ENCODE results near the gene ADD3.

The ADD3 gene

DNA sequence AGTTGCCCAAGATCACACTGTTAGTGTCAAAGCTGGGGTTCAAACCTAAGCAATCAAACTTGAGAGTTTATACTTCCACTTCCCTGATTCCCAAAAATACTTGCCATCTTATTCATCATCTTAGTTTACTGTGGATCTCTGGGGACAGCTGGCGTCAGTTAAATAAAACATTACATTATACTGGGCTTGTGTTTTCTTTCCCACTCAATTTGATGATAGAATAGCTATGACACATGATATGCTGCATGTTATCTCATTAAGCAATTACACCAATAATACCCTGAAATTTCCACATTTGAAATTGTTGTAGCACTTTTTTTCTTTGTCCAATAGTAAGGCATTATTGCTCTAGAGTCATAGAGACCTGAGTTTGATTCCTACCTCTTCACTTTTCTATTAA, 136.7 kb downstream of the ADD3 start:
- H3K9ac ChIP-seq (ENCODE audit: low read length): no peak overlapping the region

DNA sequence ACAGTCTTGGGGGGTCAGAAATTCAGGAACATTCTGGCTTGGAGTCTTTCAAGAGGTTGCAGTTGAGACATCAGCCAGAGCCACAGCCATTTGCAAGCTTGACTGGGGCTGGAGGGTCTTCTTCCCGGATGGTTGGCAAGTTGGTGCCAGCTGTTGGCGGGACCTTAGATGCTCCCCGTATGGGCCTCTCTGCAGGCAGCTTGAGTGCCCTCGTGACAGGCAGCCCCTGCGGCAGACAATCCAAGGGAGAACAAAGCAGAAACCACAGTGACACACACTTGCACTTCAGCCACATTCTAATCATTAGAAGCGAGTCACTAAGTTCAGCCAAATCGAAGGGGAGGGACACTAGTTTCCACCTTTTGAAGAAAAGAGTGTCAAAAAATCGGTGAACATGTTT, 140.2 kb downstream of the ADD3 start:
- Histone ChIP-seq H3K4me3 (ENCODE audit: low read length) (no peak overlapping the region), H3K36me3 (ENCODE audit: control insufficient read depth, insufficient read depth, low read length, severe bottlenecking) (no peaks in the 10 kb centered on the region), H3K9me3 (ENCODE audit: control insufficient read depth, low read length) (no peaks in the 10 kb centered on the region), H3K9ac (ENCODE audit: low read length) (no peak overlapping the region), H3K4me1 (ENCODE audit: control insufficient read depth, insufficient read depth, low read length) (no peaks in the 10 kb centered on the region), H3K27me3 (replicated peaks; ENCODE audit: control insufficient read depth, insufficient read depth, low read length) (peaks cover 17% of the 10 kb centered on the region)
- DNase-seq (ENCODE audit: low read depth): no peak

More for the DNA sequence above, 136.7 kb downstream of the ADD3 start:
- H3K27me3 ChIP-seq (replicated peaks; ENCODE audit: control insufficient read depth, insufficient read depth, low read length): no peaks in the 10 kb centered on the region
- no peaks in the 10 kb centered on the region for H3K9me3 ChIP-seq (ENCODE audit: control insufficient read depth, low read length)
- H3K4me1 ChIP-seq (ENCODE audit: control insufficient read depth, insufficient read depth, low read length): peaks cover 14% of the 10 kb centered on the region
- no peak for DNase-seq (ENCODE audit: low read depth)
- H3K4me3 ChIP-seq (ENCODE audit: low read length): no peak overlapping the region
- no peaks in the 10 kb centered on the region for H3K36me3 ChIP-seq (ENCODE audit: control insufficient read depth, insufficient read depth, low read length, severe bottlenecking)

DNA sequence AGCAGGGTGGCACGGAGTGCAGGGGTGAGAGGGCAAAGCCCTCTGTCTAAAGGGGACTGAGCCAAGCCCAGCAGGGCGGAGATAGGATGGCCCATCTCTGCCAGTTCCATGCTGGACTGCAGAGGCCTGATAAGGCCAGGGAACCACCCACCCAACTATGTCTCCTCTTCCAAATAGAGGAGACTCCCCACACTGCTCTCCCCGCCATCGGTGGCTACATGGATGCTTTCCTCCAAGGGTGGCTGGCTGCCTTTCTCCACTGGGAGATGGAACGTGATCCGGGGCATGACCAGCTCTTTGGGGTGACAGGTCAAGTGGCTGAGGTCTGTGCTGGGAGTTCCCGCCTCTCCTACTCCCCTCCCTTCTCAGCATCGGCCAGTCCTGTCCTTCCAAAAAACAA, 141.5 kb downstream of the ADD3 start:
- Histone ChIP-seq H3K36me3 (ENCODE audit: control insufficient read depth, insufficient read depth, low read length, severe bottlenecking) (no peaks in the 10 kb centered on the region), H3K4me1 (ENCODE audit: control insufficient read depth, insufficient read depth, low read length) (no peaks in the 10 kb centered on the region), H3K4me3 (ENCODE audit: low read length) (no peak overlapping the region), H3K9ac (ENCODE audit: low read length) (no peak overlapping the region), H3K9me3 (ENCODE audit: control insufficient read depth, low read length) (no peaks in the 10 kb centered on the region), H3K27me3 (replicated peaks; ENCODE audit: control insufficient read depth, insufficient read depth, low read length) (peaks cover 27% of the 10 kb centered on the region)
- no peak for DNase-seq (ENCODE audit: low read depth)

DNA sequence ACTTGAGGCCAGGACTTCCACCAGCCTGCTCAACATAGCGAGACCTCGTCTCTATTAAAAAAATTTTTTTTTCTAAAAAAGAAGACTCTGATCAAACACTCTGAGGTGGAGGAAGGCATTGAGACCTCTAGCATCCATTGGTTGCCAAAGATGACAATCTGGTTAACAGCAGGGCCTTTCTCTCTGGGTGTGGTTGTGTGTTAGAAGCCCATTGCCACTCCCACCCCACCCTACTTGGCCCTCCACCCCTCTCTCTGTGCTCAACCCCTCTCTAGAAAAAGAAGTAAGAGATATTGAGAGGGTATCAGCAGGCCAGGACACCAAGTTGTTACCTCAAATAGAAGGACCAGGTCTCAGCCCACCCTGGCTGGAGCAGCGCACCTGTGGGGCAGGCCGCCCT, 142.3 kb downstream of the ADD3 start:
- no peak for DNase-seq (ENCODE audit: low read depth)
- Histone ChIP-seq H3K9ac (ENCODE audit: low read length) (no peak overlapping the region), H3K9me3 (ENCODE audit: control insufficient read depth, low read length) (no peaks in the 10 kb centered on the region), H3K27me3 (replicated peaks; ENCODE audit: control insufficient read depth, insufficient read depth, low read length) (peaks cover 27% of the 10 kb centered on the region), H3K36me3 (ENCODE audit: control insufficient read depth, insufficient read depth, low read length, severe bottlenecking) (no peaks in the 10 kb centered on the region), H3K4me1 (ENCODE audit: control insufficient read depth, insufficient read depth, low read length) (no peaks in the 10 kb centered on the region), H3K4me3 (ENCODE audit: low read length) (no peak overlapping the region)

DNA sequence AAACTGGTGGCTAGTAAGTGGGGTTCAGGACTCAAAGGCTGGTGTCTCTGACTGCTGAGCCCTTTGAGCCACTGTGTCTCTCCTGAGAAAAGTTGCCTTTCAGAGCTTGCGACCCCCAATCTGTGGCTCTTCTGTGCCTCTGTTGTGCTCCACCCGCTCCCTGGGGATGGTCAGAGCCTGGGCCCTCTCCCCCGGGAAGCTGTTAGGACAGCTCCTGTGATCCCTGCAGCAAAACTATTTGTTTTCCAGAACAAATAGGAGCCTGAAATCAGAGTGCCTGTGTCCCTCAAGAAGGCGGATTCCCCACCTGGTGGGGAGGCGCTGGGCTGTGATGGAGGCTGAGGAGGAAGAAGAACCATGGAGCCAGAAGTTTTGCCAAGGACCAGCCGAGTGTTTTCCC, 143.2 kb downstream of the ADD3 start:
- no peak for DNase-seq (ENCODE audit: low read depth)
- H3K36me3 ChIP-seq (ENCODE audit: control insufficient read depth, insufficient read depth, low read length, severe bottlenecking): no peaks in the 10 kb centered on the region
- H3K4me3 ChIP-seq (ENCODE audit: low read length): no peak overlapping the region
- H3K27me3 ChIP-seq (replicated peaks; ENCODE audit: control insufficient read depth, insufficient read depth, low read length): peaks cover 27% of the 10 kb centered on the region
- H3K9ac ChIP-seq (ENCODE audit: low read length): no peak overlapping the region
- no peaks in the 10 kb centered on the region for H3K9me3 ChIP-seq (ENCODE audit: control insufficient read depth, low read length)
- no peaks in the 10 kb centered on the region for H3K4me1 ChIP-seq (ENCODE audit: control insufficient read depth, insufficient read depth, low read length)

DNA sequence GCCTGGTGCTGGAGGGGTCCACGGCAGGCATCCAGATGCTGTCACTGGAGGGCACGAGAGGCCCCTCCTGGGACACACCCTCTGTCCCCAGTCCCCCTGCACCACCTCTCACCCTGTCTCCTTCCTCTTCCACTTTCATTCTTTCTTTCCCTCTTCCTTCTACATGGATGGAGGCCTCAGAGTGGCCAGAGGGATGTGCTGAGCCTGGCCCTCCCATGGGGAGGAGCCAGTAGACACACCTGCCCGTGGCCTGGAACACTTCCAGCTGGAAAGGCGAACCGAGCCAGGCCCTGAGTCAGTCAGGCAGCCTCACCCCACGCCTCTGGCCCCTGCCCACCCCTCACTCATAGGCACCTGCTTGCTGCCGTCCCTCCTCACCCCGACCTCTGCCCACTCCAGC, 143.7 kb downstream of the ADD3 start:
- H3K4me1 ChIP-seq (ENCODE audit: control insufficient read depth, insufficient read depth, low read length): no peaks in the 10 kb centered on the region
- no peak for DNase-seq (ENCODE audit: low read depth)

DNA sequence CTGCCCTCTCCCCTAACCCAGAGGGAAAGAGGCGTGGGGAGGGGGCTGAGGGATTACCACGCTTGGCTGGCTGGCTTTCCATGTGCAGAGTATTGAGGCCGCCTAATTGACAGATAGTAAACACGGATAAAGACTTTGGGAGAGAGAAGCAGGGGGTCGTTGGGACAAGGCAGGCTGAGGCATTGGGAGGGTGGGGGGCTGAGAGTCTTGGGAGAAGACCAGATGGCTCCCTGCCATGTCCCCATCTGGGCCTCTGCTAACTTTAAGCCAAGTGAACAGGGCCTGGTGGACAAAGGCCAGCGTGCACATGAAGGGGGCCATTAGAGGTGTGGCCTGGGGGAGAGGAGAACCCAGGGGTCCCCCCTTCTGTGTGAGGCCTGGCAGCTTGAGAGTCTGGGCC, 144.2 kb downstream of the ADD3 start:
- no peaks in the 10 kb centered on the region for H3K36me3 ChIP-seq (ENCODE audit: control insufficient read depth, insufficient read depth, low read length, severe bottlenecking)
- H3K27me3 ChIP-seq (replicated peaks; ENCODE audit: control insufficient read depth, insufficient read depth, low read length): peaks cover 27% of the 10 kb centered on the region
- no peak overlapping the region for H3K4me3 ChIP-seq (ENCODE audit: low read length)
- H3K9ac ChIP-seq (ENCODE audit: low read length): no peak overlapping the region
- DNase-seq (ENCODE audit: low read depth): no peak
- H3K9me3 ChIP-seq (ENCODE audit: control insufficient read depth, low read length): no peaks in the 10 kb centered on the region
- H3K4me1 ChIP-seq (ENCODE audit: control insufficient read depth, insufficient read depth, low read length): no peaks in the 10 kb centered on the region

More for the DNA sequence above, 143.7 kb downstream of the ADD3 start:
- H3K27me3 ChIP-seq (replicated peaks; ENCODE audit: control insufficient read depth, insufficient read depth, low read length): peaks cover 27% of the 10 kb centered on the region
- no peak overlapping the region for H3K9ac ChIP-seq (ENCODE audit: low read length)
- H3K36me3 ChIP-seq (ENCODE audit: control insufficient read depth, insufficient read depth, low read length, severe bottlenecking): no peaks in the 10 kb centered on the region
- H3K9me3 ChIP-seq (ENCODE audit: control insufficient read depth, low read length): no peaks in the 10 kb centered on the region
- no peak overlapping the region for H3K4me3 ChIP-seq (ENCODE audit: low read length)

DNA sequence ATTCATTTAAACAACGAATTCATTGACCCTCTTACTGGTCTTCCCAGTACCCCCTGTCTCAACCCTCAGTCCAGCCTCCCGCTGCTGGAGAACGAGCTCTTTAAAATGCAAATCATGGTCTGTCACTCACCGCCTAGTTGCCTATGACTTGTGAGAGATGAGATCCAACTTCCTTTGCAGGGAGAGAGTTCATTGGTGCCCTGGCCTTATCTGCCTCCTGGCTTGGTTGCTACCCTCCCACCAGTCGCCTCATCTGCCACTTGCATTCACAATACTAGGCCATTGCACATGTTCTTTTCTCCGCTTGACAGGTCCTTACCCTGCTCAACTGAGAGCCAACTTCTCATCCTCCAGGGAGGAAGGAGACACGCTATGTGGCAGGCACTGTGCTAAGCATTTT, 145.6 kb downstream of the ADD3 start:
- Histone ChIP-seq H3K36me3 (ENCODE audit: control insufficient read depth, insufficient read depth, low read length, severe bottlenecking) (no peaks in the 10 kb centered on the region), H3K4me3 (ENCODE audit: low read length) (no peak overlapping the region), H3K9me3 (ENCODE audit: control insufficient read depth, low read length) (no peaks in the 10 kb centered on the region), H3K27me3 (replicated peaks; ENCODE audit: control insufficient read depth, insufficient read depth, low read length) (peaks cover 41% of the 10 kb centered on the region), H3K4me1 (ENCODE audit: control insufficient read depth, insufficient read depth, low read length) (no peaks in the 10 kb centered on the region), H3K9ac (ENCODE audit: low read length) (no peak overlapping the region)
- no peak for DNase-seq (ENCODE audit: low read depth)

DNA sequence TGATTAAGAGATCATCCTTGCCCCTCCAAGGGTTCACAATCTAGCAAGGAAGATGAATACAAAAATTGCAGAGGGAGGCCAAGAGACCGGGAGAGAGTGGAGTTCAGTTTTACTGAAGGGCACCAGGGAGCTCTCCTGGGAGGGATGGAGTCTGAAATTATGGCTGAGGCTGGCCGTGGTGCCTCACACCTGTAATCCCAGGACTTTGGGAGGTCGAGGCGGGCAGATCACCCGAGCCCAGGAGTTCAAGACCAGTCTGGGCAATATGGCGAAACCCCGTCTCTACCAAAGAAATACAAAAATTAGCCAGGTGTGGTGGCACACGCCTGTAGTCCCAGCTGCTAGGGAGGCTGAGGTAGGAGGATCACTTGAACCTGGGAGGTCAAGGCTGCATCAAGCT, 148.3 kb downstream of the ADD3 start:
- Histone ChIP-seq H3K9me3 (ENCODE audit: control insufficient read depth, low read length) (peaks cover 3% of the 10 kb centered on the region), H3K4me1 (ENCODE audit: control insufficient read depth, insufficient read depth, low read length) (no peaks in the 10 kb centered on the region), H3K36me3 (ENCODE audit: control insufficient read depth, insufficient read depth, low read length, severe bottlenecking) (no peaks in the 10 kb centered on the region), H3K4me3 (ENCODE audit: low read length) (no peak overlapping the region), H3K27me3 (replicated peaks; ENCODE audit: control insufficient read depth, insufficient read depth, low read length) (peaks cover 42% of the 10 kb centered on the region), H3K9ac (ENCODE audit: low read length) (no peak overlapping the region)
- no peak for DNase-seq (ENCODE audit: low read depth)

DNA sequence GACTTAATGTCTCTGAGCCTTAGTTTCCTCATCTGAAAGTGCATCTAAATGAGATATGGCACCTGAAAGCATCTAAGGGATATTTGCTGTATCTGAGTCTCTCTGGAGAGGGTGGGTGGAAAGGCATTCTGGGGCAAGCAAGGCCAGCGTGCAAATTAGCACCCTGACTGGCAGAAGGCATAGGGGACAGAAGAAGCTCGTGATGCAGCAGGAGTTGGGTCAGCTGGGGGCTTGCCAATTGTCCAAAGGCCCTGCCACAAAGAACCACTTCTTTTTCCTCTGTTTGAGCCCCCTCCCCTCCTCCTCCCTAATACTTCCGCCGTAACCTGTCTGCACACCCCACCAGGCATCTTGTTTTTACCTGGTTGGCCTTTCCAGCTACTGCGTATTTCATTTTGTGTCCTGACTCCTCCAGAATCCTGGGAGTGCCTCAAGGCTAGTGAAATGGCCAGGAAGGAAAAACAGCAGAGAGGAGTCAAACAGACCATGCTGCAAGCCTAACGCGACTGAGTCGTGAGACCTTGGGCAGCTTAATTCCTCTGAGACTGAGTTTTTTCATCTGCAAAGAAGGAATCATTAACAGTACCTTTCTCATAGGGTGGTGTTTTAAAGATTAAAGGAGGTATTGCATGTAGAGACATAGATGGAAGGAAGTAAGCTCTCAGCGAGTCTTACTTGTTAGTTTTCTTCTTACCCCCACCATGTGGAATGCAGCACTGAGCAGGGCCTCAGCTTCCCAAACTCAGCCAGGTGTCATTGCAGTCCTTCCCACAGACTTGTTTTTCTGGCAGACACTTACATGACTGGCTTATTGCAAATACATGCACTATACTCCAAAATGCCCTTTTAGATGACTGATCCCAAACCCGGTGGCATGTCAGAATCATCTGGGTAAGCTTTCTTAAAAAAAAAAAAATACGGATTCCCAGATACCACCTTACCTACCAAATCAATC, 150.5 kb downstream of the ADD3 start:
- peaks cover 38% of the 10 kb centered on the region for H3K27me3 ChIP-seq (replicated peaks; ENCODE audit: control insufficient read depth, insufficient read depth, low read length)
- no peak overlapping the region for H3K9ac ChIP-seq (ENCODE audit: low read length)
- peaks cover 6% of the 10 kb centered on the region for H3K9me3 ChIP-seq (ENCODE audit: control insufficient read depth, low read length)
- H3K4me1 ChIP-seq (ENCODE audit: control insufficient read depth, insufficient read depth, low read length): no peaks in the 10 kb centered on the region
- H3K36me3 ChIP-seq (ENCODE audit: control insufficient read depth, insufficient read depth, low read length, severe bottlenecking): no peaks in the 10 kb centered on the region
- H3K4me3 ChIP-seq (ENCODE audit: low read length): no peak overlapping the region
- no peak for DNase-seq (ENCODE audit: low read depth)

DNA sequence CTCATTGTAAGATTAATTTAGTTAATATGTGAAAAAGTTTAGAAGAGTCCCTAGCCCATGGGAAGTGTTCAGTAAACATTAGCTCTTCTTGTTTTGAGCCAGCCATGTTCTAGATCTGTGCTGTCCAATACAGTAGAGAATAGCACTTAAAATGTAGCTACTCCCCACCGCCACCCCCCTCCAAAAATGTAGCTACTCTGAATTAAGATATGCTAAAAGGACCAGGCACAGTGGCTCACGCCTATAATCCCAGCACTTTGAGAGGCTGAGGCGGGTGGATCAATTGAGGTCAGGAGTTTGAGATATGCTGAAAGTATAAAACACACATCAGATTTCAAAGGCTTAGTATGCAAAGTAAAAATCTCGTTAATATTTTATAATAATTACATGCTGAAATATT, 152.3 kb downstream of the ADD3 start:
- no peak overlapping the region for H3K9ac ChIP-seq (ENCODE audit: low read length)
- H3K36me3 ChIP-seq (ENCODE audit: control insufficient read depth, insufficient read depth, low read length, severe bottlenecking): no peaks in the 10 kb centered on the region
- peaks cover 43% of the 10 kb centered on the region for H3K27me3 ChIP-seq (replicated peaks; ENCODE audit: control insufficient read depth, insufficient read depth, low read length)
- H3K9me3 ChIP-seq (ENCODE audit: control insufficient read depth, low read length): peaks cover 6% of the 10 kb centered on the region
- no peaks in the 10 kb centered on the region for H3K4me1 ChIP-seq (ENCODE audit: control insufficient read depth, insufficient read depth, low read length)
- DNase-seq (ENCODE audit: low read depth): no peak
- no peak overlapping the region for H3K4me3 ChIP-seq (ENCODE audit: low read length)

DNA sequence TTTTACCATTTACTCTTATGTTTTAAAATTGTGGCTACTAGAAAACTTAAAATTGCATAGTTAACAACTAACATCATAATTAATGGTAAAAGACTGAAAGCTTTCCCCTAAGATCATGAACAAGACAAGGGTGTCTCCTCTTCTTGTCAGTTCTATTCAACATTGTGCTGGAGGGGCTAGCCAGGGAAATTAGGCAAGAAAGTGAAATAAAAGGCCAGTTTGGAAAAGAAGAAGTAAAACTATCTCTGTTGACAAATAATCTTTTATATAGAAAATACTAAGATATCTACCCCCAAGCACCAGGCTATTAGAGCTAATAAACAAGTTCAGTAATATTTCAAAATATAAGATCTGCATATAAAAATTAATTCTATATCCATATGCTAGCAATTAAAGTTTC, 152.7 kb downstream of the ADD3 start:
- Histone ChIP-seq H3K27me3 (replicated peaks; ENCODE audit: control insufficient read depth, insufficient read depth, low read length) (peaks cover 47% of the 10 kb centered on the region), H3K9me3 (ENCODE audit: control insufficient read depth, low read length) (peaks cover 6% of the 10 kb centered on the region), H3K4me3 (ENCODE audit: low read length) (no peak overlapping the region), H3K9ac (ENCODE audit: low read length) (no peak overlapping the region), H3K4me1 (ENCODE audit: control insufficient read depth, insufficient read depth, low read length) (no peaks in the 10 kb centered on the region), H3K36me3 (ENCODE audit: control insufficient read depth, insufficient read depth, low read length, severe bottlenecking) (no peaks in the 10 kb centered on the region)
- DNase-seq (ENCODE audit: low read depth): no peak

All from adipocyte (in vitro differentiated cells).